GM12873 (cell line): Measurements from ENCODE around the gene KMT5C.

Source experiments
- TF ChIP-seq, protein P1 (sequence below): IDR thresholded peaks from 2 replicates; pipeline ENCODE4 v1.5.1; 2012; ENCODE audit warnings: low read depth, mild to moderate bottlenecking, moderate library complexity, low read length, control low read depth; ENCODE audit not compliant: insufficient read depth; ENCODE audit errors: missing control alignments

The KMT5C gene

DNA sequence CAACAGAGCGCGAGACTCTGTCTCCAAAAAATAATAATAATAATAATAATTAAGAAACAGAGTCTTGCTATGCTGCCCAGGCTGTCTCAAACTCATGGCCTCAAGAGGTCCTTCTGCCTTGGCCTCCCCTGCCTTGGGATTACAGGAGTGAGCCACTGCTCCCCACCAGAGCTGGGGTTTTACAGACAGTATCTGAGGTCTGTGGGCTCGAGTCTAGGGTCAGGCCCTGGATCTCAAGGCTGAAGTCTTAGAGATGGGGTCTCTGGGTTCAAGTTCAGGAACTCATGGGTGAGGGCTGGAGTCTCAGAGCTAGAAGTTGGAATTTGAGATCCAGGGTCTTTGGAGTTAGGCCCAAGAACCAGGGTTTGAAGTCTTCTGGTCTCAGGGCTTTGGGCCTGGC lies 27.1 kb downstream of the KMT5C start:
- TF ChIP-seq, protein P1, sequence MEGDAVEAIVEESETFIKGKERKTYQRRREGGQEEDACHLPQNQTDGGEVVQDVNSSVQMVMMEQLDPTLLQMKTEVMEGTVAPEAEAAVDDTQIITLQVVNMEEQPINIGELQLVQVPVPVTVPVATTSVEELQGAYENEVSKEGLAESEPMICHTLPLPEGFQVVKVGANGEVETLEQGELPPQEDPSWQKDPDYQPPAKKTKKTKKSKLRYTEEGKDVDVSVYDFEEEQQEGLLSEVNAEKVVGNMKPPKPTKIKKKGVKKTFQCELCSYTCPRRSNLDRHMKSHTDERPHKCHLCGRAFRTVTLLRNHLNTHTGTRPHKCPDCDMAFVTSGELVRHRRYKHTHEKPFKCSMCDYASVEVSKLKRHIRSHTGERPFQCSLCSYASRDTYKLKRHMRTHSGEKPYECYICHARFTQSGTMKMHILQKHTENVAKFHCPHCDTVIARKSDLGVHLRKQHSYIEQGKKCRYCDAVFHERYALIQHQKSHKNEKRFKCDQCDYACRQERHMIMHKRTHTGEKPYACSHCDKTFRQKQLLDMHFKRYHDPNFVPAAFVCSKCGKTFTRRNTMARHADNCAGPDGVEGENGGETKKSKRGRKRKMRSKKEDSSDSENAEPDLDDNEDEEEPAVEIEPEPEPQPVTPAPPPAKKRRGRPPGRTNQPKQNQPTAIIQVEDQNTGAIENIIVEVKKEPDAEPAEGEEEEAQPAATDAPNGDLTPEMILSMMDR, result no peak

DNA sequence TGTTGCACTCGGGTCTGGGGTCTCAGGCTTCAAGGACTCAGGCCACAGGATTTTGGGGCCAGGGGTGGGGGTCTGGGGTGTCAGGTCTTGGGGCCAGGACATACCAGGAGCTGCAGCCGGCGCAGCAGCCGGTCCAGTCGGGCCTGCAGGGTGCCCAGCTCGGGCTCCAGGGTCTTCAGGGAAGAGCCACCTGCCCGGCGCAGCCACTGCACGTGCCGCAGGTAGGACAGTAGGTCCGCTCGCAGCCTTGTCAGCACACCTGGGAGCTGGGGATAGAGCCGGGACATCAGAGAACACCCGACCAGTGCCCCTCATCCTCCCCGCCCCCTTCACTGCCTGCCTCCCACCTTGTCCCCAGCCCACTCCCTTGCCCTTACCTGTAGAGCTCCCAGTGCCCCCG lies 28.4 kb downstream of the KMT5C start:
- TF ChIP-seq, protein P1, result no peak

DNA sequence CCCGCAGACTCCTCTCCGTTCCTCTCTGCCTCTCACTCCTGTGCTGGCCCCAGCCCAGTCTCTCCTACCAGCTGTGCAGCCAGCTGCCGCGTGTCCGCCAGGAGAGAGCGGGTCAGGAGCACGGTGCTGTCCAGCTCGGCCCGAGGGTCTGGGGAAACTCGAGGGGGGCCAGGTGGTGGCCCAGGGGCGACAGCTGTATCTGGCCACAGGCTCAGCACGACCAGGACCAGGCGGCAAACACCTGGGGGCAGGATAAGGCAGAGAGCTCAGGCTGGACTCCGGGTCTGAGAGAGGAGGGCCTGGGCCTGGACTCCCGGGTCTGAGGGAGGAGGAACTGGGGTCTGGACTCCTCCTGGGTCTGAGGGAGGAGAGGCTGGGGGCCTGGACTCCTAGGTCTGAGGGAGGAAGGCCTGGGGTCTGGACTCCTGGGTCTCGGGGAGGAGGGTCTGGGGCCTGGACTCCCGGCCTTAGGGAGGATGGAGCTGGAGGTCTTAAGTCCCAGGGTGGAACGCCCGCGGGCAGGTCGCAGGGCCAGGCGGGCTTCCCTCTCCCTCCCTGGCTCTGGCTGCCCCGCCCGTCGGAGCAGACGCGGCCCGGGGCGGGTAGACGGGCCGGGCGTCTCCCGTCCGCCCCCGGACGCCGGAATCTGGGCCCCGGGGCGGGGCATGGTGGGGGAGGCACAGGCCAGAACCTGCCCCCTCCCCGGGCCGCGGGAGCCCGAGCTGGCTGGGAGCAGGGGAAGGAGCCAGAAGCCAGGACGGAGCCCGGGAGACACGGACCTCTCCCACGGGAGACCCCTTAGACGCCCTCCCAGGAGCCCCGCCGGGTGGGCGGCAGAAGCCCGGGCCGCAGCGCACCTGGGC lies 29.3 kb downstream of the KMT5C start:
- TF ChIP-seq, protein P1, result no peak

DNA sequence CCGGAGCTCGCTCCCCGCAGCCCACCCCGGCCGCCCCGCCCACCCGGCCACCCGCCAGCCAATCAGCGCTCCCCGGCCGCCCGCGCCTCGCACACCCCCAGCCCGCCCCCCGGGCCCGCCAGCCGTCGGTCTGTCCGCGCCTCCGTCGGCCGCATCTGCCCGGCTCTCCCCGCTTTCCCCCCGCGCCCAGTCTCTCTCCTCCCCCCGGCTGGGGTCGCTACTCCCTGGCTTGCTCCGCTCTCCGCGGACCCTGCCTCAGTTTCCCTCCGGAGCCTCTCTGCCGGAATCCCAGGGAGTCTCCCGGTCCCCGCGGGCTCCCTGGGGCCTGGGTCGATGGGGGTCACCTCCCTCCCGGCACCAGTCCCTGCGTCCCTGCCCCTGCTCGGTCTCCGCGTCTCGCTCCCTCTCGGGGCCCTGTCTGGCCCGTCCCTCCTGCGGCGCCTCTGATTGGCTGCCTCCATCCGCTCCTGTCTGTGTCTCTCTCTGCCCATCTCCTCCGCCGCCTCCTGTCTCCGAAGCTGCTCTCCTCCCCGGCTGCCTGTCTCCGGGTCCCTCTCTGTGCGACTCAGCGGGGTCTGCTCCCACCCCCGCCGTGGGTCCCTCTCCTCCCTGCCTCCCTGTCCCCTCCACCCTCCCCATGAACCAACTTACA lies 30.1 kb downstream of the KMT5C start:
- TF ChIP-seq, protein P1, result no peak

DNA sequence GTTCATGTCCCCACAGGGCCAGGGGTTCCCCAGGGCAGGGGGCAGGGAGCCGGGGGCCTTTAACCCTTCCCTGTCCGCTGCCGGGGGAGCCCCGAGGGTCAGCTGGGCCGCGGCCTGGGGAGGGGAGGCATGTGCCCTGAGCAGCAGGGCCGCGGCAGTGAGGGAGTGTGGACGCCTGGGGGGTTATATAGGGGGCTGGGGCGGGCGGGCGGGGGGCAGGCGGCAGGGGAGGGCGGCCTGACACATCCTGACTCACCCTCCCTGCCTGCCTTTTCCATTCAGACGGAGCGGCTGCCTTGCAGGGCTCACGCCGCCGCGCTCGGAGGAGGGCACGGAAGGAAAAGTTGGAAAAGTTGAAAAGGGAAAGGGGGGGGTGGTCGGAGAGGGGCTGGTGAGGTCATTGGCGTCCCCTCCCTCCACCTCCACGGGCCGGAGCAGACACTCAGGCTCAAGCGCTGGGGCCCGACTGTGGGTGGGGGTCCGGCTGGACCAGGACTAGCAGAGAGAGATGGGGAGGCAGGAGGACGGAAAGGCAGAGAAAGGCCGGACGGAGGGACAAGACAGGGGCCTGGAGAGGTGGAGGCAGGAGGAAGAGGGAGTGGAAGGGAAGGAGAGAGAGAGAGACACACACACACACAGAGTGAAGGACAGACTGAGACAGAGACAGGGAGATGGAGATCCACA lies 30.8 kb downstream of the KMT5C start, which contains the start of gene IL11:
TSS of gene IL11 (minus strand) at position 159 of the 684 bp plus-strand sequence. CDS start at position 6, 153 bp downstream.
- TF ChIP-seq, protein P1, result no peak

DNA sequence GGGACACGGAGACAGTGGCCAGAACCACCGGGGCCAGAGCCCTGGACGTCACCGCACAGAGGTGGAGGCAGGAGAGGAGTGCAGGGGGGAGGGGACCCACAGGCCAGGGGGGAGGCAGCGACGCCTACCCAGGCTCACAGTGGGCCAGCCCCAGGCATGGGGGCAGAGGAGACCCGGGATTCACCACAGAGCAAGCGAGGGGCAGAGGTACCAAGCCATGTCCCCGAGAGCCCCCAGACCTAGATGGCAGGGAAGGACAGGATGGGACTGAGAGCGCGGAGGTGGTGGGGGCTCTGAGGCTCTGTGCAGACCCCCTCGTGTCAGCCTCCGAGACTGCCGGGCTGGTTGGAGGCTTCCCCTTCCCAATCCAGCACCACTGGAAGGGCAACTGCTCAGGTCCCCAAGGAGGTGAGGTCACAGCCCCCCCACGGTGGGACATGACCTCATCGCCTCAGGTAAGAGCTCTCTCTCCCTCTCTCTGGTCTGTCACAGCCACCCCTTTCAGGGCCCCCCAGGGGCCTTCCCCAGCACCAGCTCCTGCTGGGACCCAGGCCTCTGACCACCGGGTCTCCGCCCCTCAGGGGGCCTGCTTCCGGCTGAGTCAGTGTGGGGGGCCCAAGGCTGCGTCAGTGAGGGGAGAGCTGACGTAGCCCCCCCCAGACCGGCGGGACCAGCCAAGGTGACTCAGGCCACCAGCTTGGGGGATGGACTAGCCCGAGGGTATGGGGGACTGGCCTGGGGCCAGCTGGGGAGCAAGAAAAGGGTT lies 32.8 kb downstream of the KMT5C start:
- TF ChIP-seq, protein P1, result no peak
